Activated CD4-positive, alpha-beta T cell treated with anti-CD3 and anti-CD28 coated beads, Interleukin-2, amount 10 ng/mL, durations not matched to agents 7 days and 5 days (primary cell): ENCODE measurements around the gene NCOR2. TPM values are rescaled to one million over a fixed set of nuclear protein-coding genes. Genes with fewer than 3 reads are reported as not detected.
"Not testable (repeated sequence)": the region's sequence is repeated elsewhere in the genome, so short reads cannot be mapped to it uniquely, and the experiment has no call there.

Experiments used
- CTCF ChIA-PET: fragments of 350-600 bp; sonication (Branson Sonifier 250); formaldehyde crosslinking; loops from one replicate; lab custom pipeline; 2021; ENCODE audit warnings: antibody characterized with exemption; lab: Charles Lee
- POLR2A ChIA-PET: fragments of 350-600 bp; sonication (Branson Sonifier 250); formaldehyde crosslinking; loops from one replicate; lab custom pipeline; 2021; ENCODE audit warnings: antibody characterized with exemption; lab: Charles Lee
- DNase-seq: peaks from one replicate; pipeline ENCODE4 v3.0.0-alpha.2; 2020
- H3K27ac Mint-ChIP-seq: one replicate; pipeline ENCODE4 v1.8.0; 2021; ENCODE audit warnings: mild to moderate bottlenecking, moderate library complexity, mixed read lengths
- H3K27me3 Mint-ChIP-seq: one replicate; pipeline ENCODE4 v1.8.0; 2021; ENCODE audit warnings: mixed read lengths
- H3K36me3 Mint-ChIP-seq: one replicate; pipeline ENCODE4 v1.8.0; 2021; ENCODE audit warnings: low read depth, mixed read lengths
- H3K4me1 Mint-ChIP-seq: one replicate; pipeline ENCODE4 v1.8.0; 2021; ENCODE audit warnings: mixed read lengths
- H3K4me3 Mint-ChIP-seq: one replicate; pipeline ENCODE4 v1.8.0; 2021; ENCODE audit warnings: mild to moderate bottlenecking, moderate library complexity, mixed read lengths
- H3K9me3 Mint-ChIP-seq: one replicate; pipeline ENCODE4 v1.8.0; 2021; ENCODE audit warnings: mixed read lengths
- total RNA-seq, 2 experiments: library from RNA; stranded (reverse); gene quantifications; one replicate each; pipeline ENCODE4 v1.2.3, GENCODE V29; 2021

NCOR2 gene
- total RNA-seq, 2 experiments from 2014 or later = 96.4 to 102 TPM

DNA sequence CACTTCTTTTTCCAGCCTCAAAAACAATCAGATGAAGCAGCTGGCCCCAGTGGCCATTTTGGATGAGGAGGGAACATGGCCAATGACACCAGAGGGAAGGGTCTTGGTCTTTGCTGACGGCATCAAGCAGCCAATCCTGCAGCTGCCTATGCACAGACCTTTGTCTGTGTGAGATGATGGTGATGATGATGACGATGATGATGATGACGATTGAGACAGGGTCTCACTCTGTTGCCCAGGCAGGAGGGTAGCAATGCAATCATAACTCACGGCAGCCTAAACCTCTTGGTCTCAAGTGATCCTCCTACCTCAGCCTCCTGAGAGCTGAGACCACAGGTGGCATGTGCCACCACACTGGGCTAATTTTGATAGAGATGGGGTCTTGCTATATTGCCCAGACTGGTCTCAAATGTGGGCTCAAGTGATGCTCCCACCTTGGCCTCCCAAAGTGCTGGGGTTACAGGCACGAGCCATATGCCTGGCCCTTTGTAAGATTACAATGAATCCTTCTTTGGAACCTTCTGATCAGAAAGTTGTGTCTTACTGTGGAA, 26.5 kb upstream of the NCOR2 start:
- H3K27ac Mint-ChIP-seq = no peak overlapping the region
- H3K9me3 Mint-ChIP-seq = peaks cover 7% of the 10 kb centered on the region
- peaks cover 5% of the 10 kb centered on the region for H3K4me1 Mint-ChIP-seq
- ChIA-PET CTCF (interaction anchor here (1.3 kb wide), 1 partner anchor 14 kb away, joined by 3 read pairs; no protein-coding TSS in a partner anchor), POLR2A (no interaction called here)
- DNase-seq = no peak
- H3K36me3 Mint-ChIP-seq = no peaks in the 10 kb centered on the region
- peaks cover 3% of the 10 kb centered on the region for H3K27me3 Mint-ChIP-seq
- no peak overlapping the region for H3K4me3 Mint-ChIP-seq

DNA sequence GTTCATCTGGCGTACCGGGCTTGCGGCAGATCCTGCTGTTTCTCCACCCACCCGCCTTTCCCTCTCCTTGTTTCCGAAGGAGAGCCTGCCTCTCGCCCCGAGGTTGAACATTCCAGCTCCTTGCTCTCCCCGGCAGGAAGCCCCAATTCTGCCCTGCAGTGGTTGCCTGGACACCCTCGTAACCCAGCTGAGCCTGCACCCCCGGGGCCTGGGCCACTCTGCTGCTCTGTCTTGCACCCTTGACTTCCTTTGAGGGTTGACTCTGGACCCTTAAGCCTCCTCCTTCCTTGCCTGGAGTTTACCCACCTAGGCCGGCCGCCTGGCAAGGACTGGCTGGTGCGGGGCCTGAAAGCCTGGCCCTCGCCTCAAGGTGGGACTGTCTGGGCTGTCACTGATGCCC, 25.8 kb upstream of the NCOR2 start:
- Mint-ChIP-seq H3K36me3 (no peaks in the 10 kb centered on the region), H3K27ac (no peak overlapping the region), H3K9me3 (peaks cover 7% of the 10 kb centered on the region), H3K4me1 (peaks cover 8% of the 10 kb centered on the region), H3K4me3 (no peak overlapping the region), H3K27me3 (peaks cover under 1% of the 10 kb centered on the region)
- POLR2A ChIA-PET = no interaction called here
- no peak for DNase-seq
- CTCF ChIA-PET = no interaction called here

DNA sequence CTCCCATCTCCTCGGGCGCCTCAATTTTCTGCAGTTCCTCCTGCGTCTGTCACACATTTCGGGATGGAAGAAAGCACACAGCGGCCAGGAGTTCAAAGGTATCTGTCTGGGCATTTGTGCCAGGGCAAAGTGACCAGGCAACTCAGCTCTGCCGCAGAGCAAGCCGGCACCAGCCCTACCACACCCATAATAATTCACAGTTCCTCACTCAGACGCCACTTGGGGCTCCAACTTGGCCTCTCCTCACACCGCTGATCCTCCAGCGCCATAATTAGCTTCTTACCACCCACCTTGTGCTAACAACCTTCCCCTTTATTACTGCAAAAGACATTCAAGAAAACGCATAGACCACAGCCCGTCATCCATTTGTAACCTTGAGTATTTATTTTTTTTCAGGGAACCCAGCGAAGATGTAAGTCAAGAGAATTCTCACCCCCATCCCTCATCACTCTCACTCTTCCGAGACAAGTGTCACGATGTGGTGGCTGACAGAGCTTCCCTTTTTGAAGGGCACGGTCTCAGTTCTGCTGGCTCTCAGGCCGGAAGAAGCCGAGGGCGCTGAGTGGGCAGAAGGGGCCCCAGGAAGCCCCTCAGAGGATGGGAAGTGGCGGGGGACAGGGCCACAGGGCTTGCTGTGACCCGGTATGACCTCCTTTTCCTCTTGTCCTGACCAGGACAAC, 25.2 kb upstream of the NCOR2 start:
- H3K4me1 Mint-ChIP-seq = peaks cover 8% of the 10 kb centered on the region
- H3K36me3 Mint-ChIP-seq = no peaks in the 10 kb centered on the region
- no peak overlapping the region for H3K4me3 Mint-ChIP-seq
- DNase-seq = no peak
- H3K27ac Mint-ChIP-seq = no peak overlapping the region
- ChIA-PET CTCF (no interaction called here), POLR2A (no interaction called here)
- H3K27me3 Mint-ChIP-seq = peaks cover 5% of the 10 kb centered on the region
- H3K9me3 Mint-ChIP-seq = peaks cover 7% of the 10 kb centered on the region

DNA sequence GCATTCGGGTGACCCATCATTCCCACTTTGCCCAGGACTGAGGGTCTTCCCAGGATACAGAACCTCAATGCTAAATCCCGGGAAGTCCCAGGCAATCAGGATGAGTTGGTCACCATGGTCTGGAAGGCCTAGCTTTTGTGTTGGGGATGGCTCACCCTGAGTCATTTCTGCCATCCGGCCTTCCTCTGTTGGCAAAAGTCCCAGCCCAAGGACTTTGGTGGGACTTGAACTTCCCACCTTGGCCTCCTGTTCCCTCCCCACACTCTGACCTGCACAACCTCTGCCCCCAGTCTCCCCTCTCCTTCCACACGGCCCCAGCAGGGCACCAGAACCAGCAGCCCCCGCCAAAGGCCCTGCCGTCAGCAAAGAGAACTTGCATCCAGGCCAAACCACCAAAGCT, 24.6 kb upstream of the NCOR2 start:
- Mint-ChIP-seq H3K27ac (no peak overlapping the region), H3K4me1 (peaks cover 8% of the 10 kb centered on the region), H3K27me3 (peaks cover 8% of the 10 kb centered on the region), H3K9me3 (peaks cover 7% of the 10 kb centered on the region), H3K4me3 (no peak overlapping the region), H3K36me3 (no peaks in the 10 kb centered on the region)
- ChIA-PET CTCF (no interaction called here), POLR2A (no interaction called here)
- no peak for DNase-seq

DNA sequence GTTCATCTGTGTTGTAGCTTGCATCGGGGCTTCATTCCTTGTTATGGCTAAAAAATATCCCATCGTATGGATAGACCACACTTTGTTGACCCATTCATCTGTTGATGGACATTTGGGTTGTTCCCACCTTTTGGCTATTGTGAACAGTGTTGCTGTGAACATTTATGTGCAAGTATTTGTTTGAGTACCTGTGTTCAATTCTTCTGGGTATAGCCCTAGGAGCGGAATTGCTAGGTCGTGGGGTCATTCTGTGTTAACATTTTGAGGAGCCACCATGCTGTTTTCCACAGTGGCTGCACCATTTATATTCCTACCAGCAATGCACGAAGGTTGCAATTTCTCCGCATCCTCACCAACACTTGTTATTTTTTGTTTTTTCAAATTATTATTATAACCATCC, 23.0 kb upstream of the NCOR2 start:
- Mint-ChIP-seq H3K4me1 (peaks cover 8% of the 10 kb centered on the region), H3K36me3 (no peaks in the 10 kb centered on the region), H3K27ac (no peak overlapping the region), H3K27me3 (peaks cover 8% of the 10 kb centered on the region), H3K4me3 (no peak overlapping the region), H3K9me3 (peaks cover 7% of the 10 kb centered on the region)
- no peak for DNase-seq
- ChIA-PET POLR2A (no interaction called here), CTCF (no interaction called here)

DNA sequence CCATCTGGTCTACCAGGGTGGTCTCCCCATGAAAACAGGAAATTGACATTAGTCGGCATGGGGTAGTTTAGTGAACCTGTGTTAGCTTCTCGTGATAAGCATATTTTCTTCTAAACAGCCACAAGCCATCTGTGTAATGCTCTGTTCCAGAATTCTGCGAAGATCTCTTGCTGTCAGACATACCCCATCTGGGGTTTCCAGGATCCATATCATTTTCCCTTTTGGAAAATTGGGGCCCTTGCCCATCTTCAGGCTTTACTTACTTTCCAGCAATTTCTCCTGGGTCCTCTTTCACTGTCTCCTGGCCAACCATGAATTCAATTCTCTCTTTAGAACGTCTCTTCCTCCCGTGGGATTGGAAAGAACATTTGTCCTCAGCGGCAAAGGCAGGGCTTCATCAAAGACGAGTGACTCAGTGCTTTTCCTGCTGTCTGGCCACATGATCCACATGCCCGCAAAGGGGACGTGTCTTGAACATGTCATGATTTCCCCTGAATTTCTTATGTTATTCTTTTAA, 21.4 kb upstream of the NCOR2 start:
- Mint-ChIP-seq H3K9me3 (peaks cover 7% of the 10 kb centered on the region), H3K27me3 (peaks cover 8% of the 10 kb centered on the region), H3K4me3 (no peak overlapping the region), H3K27ac (no peak overlapping the region), H3K4me1 (peaks cover 8% of the 10 kb centered on the region), H3K36me3 (no peaks in the 10 kb centered on the region)
- ChIA-PET POLR2A (no interaction called here), CTCF (no interaction called here)
- DNase-seq = no peak

DNA sequence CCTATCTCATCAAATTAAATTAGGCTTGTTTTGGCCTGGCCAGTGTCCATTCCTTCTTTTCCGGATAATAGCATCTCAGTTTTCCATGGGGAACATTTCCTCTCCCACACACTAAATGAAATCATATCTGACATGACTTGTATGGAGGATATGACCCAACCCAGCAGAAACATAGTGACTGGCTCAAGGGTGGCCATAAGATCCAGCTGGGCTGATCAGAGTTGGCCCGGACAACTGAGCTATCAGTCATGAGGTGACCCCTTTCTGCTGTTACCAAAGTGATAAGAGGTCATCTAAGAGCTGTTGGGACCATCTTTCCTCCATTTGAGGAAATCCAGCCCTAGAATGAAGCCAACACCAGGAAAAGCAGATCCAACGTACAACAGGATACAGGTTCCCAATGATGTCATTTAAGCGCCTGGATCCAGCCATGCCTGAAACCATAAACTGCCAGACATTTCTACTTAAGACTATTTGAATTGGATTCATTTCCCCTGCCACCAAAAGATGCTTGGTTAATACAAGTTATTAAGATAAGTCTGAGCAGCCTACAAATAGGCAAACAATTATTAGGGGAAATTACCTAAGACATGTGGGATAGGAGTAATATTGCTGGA, 20.7 kb upstream of the NCOR2 start:
- Mint-ChIP-seq H3K4me1 (peaks cover 8% of the 10 kb centered on the region), H3K36me3 (no peaks in the 10 kb centered on the region), H3K27ac (no peak overlapping the region), H3K4me3 (no peak overlapping the region), H3K27me3 (peaks cover 8% of the 10 kb centered on the region), H3K9me3 (peaks cover 7% of the 10 kb centered on the region)
- CTCF ChIA-PET = no interaction called here
- POLR2A ChIA-PET = no interaction called here
- no peak for DNase-seq

DNA sequence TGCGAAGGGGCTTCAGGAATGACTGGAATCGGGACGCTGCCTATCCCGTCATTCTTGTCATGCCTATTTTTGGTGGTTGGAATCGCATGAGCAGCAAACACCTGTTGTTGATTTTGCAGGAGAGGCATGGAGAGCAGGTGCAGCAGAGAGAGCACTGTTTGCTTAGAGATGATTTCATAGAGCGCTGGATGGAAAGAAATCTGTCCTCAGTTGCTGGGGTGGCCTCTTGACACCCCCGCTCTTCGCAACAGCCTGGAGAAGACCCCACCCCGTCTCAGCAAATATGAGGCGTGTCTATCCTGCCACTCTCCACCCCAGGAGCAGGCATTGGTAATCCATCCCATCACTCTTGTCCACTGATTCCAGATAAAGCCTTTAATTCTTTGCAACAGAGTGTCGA, 19.3 kb upstream of the NCOR2 start:
- no peaks in the 10 kb centered on the region for H3K36me3 Mint-ChIP-seq
- ChIA-PET POLR2A (no interaction called here), CTCF (no interaction called here)
- peaks cover 8% of the 10 kb centered on the region for H3K4me1 Mint-ChIP-seq
- DNase-seq = no peak
- no peak overlapping the region for H3K4me3 Mint-ChIP-seq
- peaks cover 8% of the 10 kb centered on the region for H3K27me3 Mint-ChIP-seq
- no peak overlapping the region for H3K27ac Mint-ChIP-seq
- peaks cover 7% of the 10 kb centered on the region for H3K9me3 Mint-ChIP-seq

DNA sequence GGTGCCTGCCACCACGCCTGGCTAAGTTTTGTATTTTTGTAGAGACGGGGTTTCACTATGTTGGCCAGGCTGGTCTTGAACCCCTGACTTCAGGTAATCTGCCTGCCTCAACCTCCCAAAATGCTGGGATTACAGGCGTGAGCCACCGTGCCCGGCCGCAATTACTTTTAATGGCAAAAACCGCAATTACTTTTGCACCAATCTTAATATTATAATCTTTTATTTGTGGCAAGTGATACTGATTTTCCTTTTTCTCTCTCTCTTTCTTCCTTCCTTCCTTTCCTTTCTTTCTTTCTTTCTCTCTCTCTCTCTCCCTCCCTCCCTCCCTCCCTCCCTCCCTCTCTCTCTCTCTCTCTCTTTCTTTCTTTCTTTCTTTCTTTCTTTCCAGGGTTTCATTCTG, 17.1 kb upstream of the NCOR2 start:
- H3K4me1 Mint-ChIP-seq, DNase-seq, H3K27ac Mint-ChIP-seq, H3K9me3 Mint-ChIP-seq, POLR2A ChIA-PET, CTCF ChIA-PET, H3K4me3 Mint-ChIP-seq, H3K36me3 Mint-ChIP-seq: not testable (repeated sequence)
- peaks cover 12% of the 10 kb centered on the region for H3K27me3 Mint-ChIP-seq

DNA sequence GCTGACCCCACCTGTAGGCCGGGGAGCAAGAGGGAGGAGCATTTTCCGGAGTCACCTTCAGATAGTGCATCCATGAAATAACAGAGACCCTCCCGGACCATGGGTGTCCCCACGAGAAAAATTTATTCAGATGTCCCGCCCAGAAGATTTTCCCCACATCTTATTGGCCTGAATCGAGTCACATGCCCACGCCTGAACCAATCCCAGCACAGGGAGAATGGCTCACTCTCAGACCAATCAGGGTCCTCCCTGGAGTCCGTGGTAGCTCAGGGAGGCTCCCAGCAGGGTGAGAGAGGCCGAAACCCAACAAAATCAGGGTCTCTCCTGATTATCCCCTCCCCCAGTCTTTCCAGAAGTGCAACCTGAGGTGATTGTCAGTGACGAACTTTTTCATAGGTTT, 16.4 kb upstream of the NCOR2 start:
- ChIA-PET CTCF (no interaction called here), POLR2A (no interaction called here)
- no peak for DNase-seq
- H3K27me3 Mint-ChIP-seq = peaks cover 12% of the 10 kb centered on the region
- no peaks in the 10 kb centered on the region for H3K36me3 Mint-ChIP-seq
- peaks cover 3% of the 10 kb centered on the region for H3K4me1 Mint-ChIP-seq
- no peak overlapping the region for H3K4me3 Mint-ChIP-seq
- no peak overlapping the region for H3K27ac Mint-ChIP-seq
- H3K9me3 Mint-ChIP-seq = peaks cover 2% of the 10 kb centered on the region

DNA sequence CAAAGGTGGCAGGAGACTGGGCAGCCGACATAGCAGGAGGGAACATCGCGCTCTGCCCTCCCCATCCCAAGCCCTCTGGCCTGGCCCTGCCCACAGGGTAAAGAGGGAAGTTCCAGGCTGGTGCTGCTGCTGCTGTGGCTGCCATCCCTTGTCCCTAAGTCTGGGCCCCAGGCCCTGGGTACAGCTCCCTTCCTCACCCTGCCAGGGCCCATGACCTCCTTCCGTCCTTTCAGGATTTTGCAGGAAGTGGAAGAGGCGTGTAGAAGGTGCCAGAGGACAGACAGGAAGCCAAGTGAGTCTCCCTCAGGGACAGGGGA, 14.7 kb upstream of the NCOR2 start:
- Mint-ChIP-seq H3K9me3 (peaks cover 2% of the 10 kb centered on the region), H3K4me1 (no peaks in the 10 kb centered on the region), H3K27ac (no peak overlapping the region), H3K4me3 (no peak overlapping the region), H3K36me3 (no peaks in the 10 kb centered on the region), H3K27me3 (peaks cover 5% of the 10 kb centered on the region)
- no peak for DNase-seq
- ChIA-PET CTCF (no interaction called here), POLR2A (no interaction called here)

DNA sequence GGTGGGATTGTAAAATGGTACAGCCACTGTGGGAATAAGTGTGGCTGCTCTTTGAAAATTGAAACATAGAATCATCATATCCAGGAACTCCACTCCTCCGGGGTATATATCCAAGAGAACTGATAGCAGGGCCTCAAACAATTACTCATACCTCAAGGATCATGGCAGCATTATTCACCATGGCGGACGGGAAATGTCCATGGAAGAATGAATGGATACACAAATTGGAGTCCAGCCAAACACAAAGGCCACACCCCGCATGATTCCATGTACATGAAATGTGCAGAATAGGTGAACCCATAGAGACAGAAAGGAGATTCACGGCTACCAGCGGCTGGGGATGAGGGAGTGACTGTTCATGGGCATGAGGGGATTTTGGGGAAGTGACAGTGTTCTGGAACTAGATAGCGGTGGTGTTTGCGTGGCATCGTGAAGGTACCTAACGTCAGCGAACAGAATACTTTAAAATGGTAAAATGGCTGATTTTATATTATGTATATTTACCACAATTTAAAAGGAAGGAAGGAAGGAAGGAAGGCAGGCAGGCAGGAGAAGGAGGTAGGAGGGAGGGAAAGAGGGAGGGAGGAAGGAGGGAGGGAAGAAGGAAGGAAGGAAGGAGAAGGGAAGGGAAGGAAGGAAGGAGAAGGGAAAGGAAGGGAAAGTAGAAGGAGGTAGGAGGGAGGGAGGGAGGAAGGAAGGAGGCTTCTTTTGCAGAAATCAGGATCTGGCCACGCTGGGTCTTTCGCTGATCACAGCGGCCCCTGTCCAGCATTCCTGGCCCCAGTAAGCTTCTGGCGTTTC, 14.1 kb upstream of the NCOR2 start:
- H3K27me3 Mint-ChIP-seq = peaks cover 5% of the 10 kb centered on the region
- H3K4me3 Mint-ChIP-seq = no peak overlapping the region
- CTCF ChIA-PET = interaction anchor here (0.9 to 1.3 kb wide), 2 partner anchors 21 to 159 kb away, joined by 3 read pairs; no protein-coding TSS in a partner anchor
- no peak overlapping the region for H3K27ac Mint-ChIP-seq
- POLR2A ChIA-PET = no interaction called here
- H3K4me1 Mint-ChIP-seq = no peaks in the 10 kb centered on the region
- no peaks in the 10 kb centered on the region for H3K36me3 Mint-ChIP-seq
- DNase-seq = no peak
- H3K9me3 Mint-ChIP-seq = peaks cover 2% of the 10 kb centered on the region
